H1 (cell line): ENCODE measurements around the gene ARHGEF39. TPM values are rescaled to one million over a fixed set of nuclear protein-coding genes. Genes with fewer than 3 reads are reported as not detected.

ENCODE experiments used
- BRCA1 ChIP-seq: IDR thresholded peaks from 2 replicates; pipeline ENCODE4 v1.6.1; 2012; ENCODE audit warnings: low read depth, low read length, improper control_type of control experiment
- polyA plus RNA-seq, 7 experiments: library from polyadenylated mRNA; depleted of rRNA in 3 of 7; stranded (reverse) in 5 of 7; unstranded in 2 of 7; fragments of >200 nt in 5 of 7; fragments of 200-250 nt in 2 of 7; gene quantifications; 1 replicate in 5 of 7; 2 replicates in 1 of 7; 4 replicates in 1 of 7; pipeline versions ENCODE4 v1.2.1 to v1.2.3, GENCODE V29; 2011 to 2013; ENCODE audit warnings: missing spikeins in 2 of 7, mixed read lengths in 2 of 7
- total RNA-seq: library from RNA; stranded (reverse); fragmentation: NEBNext Ultra II Directional; extraction: Animal tissue kit (Norgen Biotek cat#: 25700); gene quantifications from 2 replicates; pipeline ENCODE4 v1.2.1, GENCODE V29; 2021

Gene ARHGEF39
- total and polyA plus RNA-seq, 2 of the 8 experiments (the other 6 are each of a cell fraction or from before 2014, with no cell fraction given) = 18.6 to 18.7 TPM

GRCh38 chr9:35618325-35618727, 46.7 kb downstream of the ARHGEF39 start, which contains the start of gene CD72 (continued):
- TF ChIP-seq BRCA1 = no peak
